Ovary (tissue), 3 donors: Measurements from ENCODE around the gene SRRM1.
"Not testable (repeated sequence)": the region's sequence is repeated elsewhere in the genome, so short reads cannot be mapped to it uniquely, and the experiment has no call there.

Source experiments
- EP300 ChIP-seq: sonication (generic); formaldehyde crosslinking; IDR thresholded peaks from one replicate; pipeline ENCODE4 v1.6.1; 2017; ENCODE audit warnings: antibody characterized with exemption
- POLR2A ChIP-seq: fragments of 450-650 bp; IDR thresholded peaks from one replicate; pipeline ENCODE4 v1.6.1; 2017; ENCODE audit warnings: antibody characterized with exemption, mild to moderate bottlenecking, moderate library complexity
- TF ChIP-seq, protein P1 (sequence below), 3 donors: fragments of 450-650 bp in 2 of 3; fragments of 200-600 bp in 1 of 3; IDR thresholded peaks; one replicate each; pipeline versions ENCODE4 v1.5.1 to v1.8.0; 2016 to 2022; ENCODE audit warnings: antibody characterized with exemption in 3 of 3, mild to moderate bottlenecking in 1 of 3
- donor health status: DM: no; HTN: no; CAD: no.

DNA sequence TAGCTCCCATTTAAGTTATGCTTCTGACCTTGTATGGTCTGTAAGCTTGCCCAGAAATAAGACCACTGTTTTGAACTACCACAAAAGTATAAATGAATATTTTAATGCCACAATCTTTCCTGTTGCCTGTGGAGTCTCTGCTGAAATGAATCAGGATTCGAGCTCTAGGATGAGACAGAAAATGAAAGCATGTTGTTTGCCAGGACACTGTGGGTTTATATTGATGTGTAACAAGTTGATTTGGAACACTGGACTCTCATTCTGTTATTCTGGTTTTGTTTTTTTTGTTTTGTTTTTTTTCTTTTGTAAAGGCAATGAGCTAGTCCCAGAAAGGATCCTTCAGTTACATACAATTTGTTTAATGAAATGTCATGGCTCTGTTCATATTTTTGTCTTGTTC, 29.6 kb downstream of the SRRM1 start:
- TF ChIP-seq, protein P1, sequence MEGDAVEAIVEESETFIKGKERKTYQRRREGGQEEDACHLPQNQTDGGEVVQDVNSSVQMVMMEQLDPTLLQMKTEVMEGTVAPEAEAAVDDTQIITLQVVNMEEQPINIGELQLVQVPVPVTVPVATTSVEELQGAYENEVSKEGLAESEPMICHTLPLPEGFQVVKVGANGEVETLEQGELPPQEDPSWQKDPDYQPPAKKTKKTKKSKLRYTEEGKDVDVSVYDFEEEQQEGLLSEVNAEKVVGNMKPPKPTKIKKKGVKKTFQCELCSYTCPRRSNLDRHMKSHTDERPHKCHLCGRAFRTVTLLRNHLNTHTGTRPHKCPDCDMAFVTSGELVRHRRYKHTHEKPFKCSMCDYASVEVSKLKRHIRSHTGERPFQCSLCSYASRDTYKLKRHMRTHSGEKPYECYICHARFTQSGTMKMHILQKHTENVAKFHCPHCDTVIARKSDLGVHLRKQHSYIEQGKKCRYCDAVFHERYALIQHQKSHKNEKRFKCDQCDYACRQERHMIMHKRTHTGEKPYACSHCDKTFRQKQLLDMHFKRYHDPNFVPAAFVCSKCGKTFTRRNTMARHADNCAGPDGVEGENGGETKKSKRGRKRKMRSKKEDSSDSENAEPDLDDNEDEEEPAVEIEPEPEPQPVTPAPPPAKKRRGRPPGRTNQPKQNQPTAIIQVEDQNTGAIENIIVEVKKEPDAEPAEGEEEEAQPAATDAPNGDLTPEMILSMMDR (IDR thresholded peaks at IDR 0.05) = not testable (repeated sequence)
- TF ChIP-seq POLR2A, EP300: not testable (repeated sequence)
